Limb (tissue), 2 donors: ENCODE measurements around the gene TAS2R7.
"Not testable (repeated sequence)": the region's sequence is repeated elsewhere in the genome, so short reads cannot be mapped to it uniquely, and the experiment has no call there.

Experiments
- DNase-seq, 2 donors: peaks; one replicate each; pipeline ENCODE4 v3.0.0-alpha.2; 2016; ENCODE audit errors: extremely low spot score in 2 of 2

The TAS2R7 gene, protein sequence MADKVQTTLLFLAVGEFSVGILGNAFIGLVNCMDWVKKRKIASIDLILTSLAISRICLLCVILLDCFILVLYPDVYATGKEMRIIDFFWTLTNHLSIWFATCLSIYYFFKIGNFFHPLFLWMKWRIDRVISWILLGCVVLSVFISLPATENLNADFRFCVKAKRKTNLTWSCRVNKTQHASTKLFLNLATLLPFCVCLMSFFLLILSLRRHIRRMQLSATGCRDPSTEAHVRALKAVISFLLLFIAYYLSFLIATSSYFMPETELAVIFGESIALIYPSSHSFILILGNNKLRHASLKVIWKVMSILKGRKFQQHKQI

DNA sequence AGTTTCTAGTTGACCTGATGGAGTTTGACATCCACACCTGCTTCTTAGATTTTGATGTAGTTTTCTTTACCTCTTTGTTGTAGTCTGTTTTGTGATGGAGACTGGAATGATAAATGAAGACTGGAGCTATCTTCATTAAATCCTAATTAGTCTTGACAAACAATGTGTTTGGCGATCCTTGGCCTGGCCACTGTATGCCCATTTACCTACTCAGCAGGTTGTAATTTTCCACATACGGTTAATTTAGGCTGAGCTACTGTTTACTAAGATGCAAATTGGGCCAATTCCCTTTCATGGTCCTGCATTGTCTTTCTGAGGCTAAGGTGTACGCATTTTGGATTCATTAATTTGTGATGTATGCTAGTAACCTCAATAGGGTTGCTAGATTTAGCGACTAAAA is at the start of gene TAS2R7:
TSS of gene TAS2R7 (minus strand) at position 41 of the 400 bp plus-strand sequence. CDS start 57 bp downstream, outside the sequence.
- no peak for DNase-seq

DNA sequence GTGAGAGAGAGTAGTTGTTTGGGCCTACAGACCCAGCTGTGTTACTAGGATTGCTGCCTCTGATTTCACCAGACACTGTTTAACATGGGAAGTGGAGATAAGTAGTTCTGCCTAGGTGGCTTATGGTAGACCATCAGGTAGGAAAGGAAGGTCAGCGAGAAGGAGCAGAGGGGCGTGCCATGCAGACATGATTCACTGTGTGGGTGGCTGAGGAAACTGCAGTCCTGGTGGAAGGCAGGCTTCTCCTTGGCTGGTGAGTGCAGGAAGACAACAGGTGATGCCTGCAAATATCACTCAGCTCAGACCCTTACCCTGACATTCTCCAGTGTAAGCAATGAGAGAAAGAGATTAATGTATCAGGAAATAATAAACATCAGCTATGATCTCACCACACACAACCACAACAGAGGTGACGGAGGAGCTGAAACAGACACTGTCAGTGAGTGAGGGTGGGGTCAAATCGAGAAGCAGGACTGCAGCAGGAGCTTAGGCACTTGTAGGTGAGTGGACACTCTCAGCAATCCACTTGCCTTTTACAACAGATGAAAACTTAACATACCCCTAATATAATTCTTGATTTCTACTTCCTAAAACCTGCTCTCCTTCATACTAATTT is 48.9 kb upstream of the TAS2R7 start:
- no peak for DNase-seq

DNA sequence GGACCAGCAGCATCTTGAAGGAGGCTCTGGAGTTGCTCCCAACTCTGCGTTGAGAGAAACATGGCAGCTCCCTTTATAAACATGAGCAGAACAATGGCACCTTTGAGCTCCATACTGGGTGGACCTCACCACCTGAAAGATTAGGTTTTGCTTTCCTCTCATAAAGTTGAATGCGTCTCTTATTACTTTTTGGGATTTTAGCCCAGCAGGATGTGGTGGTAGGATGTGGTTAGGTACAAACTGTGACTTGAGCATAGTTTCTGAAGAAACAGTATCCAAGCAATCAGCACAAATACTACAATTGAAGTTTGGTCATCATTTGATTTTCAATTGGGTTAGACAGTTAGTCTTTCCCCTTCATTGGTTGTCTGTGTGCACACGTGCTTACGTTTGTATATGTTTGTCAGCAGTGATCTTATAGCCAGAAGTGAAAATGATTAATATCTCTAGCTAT is 47.0 kb upstream of the TAS2R7 start, which contains the start of gene PRR4:
TSS of gene PRR4 (minus strand) at position 51 of the 454 bp plus-strand sequence. CDS start at position 13, 38 bp downstream.
- DNase-seq = no peak

DNA sequence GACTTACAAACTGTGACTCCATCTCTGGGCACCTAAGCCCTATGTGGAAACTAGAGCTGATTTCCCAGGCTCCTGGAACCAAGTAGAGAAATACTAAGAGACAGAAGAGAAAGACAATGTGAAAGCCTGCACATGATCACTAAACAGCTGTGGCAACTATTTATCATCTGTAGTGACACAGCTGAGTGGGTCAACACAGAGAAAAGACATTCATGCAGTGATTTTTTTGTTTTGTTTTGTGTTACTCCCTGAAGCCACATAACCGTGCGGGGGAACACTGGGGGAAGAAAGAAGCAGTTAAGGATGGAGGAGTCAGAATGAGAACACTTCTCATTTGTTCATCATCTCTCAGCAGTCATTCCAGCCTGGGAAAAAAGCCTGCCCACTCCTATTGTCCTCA is 45.3 kb upstream of the TAS2R7 start:
- no peak for DNase-seq

DNA sequence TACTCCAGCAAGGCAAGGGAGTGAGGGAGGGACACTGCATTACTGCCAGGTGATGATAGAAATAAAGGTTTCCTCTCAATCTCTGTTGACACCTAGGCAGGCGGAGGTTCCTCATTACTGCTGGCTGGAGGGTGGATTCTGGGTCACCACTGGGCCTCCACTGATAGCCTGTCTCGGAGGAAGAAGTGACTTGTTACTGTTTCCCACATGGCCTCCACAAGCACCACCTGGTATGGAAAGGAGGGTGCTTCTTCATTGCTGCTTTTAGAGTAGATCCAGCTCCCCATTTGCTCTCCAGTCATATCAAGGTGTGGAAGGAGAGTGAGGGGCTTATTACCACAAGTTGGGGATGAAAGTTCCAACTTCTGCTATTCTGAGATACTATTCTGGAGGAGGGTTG is 40.4 kb upstream of the TAS2R7 start:
- DNase-seq = no peak

DNA sequence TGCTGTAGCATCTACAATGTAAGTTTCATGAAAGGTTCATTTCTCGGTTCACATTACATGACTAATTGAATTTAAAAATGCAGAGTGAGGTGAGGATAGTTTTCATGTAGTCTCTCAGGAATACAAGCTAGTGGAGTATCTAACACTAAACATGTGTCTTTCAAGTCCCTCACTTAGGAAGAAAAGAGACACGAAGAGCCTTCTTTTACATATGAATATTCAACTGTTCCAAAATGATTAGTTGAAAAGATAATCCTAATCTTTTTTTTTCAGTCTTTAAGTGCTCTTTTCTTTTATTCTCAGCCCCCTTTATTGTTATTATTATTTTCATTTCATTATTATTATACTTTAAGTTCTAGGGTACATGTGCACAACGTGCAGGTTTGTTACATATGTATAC is 36.0 kb upstream of the TAS2R7 start:
- no peak for DNase-seq

DNA sequence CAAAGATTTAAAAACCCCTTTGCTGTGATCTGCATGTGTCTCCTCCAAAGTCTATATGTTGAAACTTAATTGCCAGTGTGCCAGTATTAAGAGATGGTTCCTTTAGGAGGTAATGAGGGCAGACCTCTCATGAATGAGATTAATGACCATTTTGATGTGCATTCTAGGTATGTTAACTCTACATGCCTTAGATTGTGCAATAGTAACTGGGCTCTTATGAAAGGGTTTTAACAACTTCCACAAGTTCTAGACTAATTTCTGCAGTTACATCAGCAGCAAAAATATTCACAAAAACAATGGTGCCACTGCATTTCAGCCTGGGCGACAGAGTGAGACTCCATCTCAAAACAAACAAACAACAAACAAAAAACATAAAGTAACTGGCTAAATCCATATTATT is 27.6 kb upstream of the TAS2R7 start:
- no peak for DNase-seq

DNA sequence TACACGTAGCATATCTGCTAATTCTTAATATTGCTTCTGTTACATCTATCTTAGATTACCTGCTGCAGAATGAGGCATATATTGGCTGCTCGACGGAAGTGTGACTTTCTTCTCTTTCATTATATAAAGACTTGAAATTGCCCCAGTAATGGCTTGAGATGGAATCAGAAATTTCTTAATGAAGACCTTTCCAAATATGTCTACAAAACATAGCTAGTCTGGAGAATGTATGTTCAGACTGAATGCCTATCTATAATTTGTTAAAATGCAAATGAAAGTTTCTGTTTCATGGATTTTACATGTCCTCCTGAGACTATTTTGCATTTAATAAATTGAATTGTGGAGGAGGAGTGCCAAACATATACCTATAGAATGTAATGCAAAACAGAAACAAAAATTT is 23.8 kb upstream of the TAS2R7 start, which contains the start of gene TAS2R10:
TSS of gene TAS2R10 (minus strand) at position 101 of the 400 bp plus-strand sequence. CDS start at position 12, 89 bp downstream.
- no peak for DNase-seq

DNA sequence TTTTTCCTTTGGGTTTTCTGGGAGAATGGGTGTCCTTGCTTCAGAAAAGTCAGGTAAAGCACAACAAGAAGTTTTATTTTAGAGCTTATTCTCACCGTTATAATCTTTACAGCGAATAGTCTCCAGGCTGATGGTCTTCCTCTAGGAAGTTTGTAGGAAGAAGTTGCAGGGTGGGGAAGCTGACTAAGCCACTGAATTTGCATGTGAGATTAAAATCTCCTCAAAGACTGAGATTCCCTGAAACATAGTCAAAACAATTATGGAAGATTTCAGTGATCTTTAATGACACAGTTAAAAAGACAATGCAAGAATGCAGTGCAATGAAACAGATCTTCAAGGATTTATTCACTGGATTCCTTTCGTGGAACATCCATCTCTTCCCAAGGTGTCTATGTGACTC is 22.5 kb upstream of the TAS2R7 start:
- no peak for DNase-seq

DNA sequence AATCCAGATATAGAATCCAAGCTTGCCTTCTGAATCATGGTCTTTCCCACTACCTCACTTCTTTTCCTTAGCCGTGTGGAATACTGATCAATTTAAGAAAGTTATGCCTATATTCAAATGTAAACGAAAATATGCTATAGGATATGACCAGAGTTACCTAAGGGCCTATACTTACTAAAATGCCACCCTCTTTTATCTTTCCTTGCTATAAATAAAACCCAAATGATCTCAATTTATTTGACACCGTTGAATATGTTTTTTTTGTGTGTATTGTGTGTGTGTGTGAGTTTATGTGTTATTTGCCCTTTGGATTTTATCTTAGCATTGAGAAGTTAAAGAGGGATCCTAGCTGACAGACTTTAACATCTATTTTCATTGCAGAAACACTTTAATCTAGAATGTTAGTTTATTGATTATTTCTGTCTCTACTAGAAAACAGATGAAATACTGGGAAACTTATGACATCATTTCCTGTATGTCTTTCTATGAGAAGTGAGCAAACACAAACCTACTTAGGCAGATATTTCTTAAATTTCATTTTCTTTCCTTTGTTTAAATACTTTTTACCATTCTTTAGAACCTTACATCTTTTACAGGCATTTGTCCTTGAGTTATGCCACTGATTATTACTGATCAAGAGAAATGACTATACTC is 9.6 kb upstream of the TAS2R7 start:
- no peak for DNase-seq

DNA sequence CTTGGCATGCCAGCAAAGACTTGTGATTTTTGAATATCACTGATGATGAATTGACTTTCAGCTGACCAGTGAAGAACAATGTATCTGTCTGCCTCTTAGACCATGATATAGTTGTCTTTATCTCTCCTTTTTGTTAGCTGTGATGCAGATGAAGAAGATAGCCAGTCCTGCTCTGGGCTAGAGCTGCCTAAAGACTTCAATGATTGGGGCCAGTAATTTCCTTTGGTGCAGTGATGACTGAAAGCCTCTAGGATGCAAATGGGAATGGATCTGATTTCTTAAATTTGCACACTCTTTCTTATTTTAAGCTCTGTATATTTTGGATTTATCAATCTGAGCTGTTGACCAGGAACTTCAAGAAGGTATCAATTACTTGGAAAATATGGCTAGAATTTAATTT is 7.6 kb upstream of the TAS2R7 start, which contains the start of gene TAS2R9:
TSS of gene TAS2R9 (minus strand) at position 101 of the 400 bp plus-strand sequence. CDS start at position 8, 93 bp downstream.
- DNase-seq = no peak

DNA sequence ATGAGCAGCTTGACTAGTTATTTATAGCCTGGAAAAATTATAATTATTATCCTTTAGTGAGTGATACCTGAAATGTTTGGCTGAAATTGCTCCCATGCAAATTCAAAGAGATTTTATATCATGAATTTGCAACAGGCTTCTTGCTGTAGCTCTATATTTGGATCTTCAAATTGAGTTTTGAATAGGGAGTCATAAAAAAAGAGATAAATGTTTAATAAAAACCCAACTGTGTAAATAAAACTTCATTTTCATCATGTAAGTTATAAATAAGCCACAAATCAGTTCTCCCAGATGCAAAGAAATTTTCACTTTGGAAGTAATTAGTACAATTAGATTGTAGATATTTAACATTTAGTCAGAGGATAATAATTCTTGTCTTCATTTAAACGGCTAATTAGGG is 4.8 kb upstream of the TAS2R7 start, which contains the start of gene TAS2R8:
TSS of gene TAS2R8 (minus strand) at position 101 of the 400 bp plus-strand sequence. CDS start 306 bp downstream, outside the sequence.
- DNase-seq = no peak

DNA sequence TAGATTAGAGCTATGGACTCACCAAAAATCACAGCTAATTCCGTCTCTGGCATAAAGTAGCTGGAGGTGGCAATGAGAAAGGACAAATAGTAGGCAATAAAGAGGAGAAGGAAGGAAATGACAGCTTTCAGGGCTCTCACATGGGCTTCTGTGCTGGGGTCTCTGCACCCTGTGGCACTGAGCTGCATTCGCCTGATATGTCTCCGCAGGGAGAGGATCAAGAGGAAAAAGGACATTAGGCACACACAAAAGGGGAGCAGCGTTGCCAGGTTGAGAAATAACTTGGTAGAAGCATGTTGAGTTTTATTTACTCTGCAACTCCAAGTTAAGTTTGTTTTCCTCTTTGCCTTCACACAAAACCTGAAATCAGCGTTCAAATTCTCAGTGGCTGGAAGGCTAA is 686 bp downstream of the TAS2R7 start:
- no peak for DNase-seq

DNA sequence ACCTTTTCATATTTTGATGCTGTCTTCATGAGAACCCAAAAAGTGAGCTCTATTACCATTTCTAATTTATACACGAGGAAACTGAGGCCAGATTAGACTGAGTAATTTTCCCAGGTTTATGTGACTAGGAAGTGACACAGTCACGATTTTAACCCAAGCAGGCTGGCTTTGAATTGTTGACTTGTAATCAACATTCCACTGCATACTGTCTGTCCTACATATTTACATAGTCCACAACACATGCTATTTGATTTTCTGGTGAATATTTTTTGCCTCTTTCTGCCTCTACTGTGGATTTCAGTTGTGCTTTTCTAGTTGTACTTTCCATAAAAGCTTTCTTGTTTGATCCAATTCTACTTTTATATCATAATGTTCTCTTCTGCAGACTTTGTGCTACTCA is 8.2 kb downstream of the TAS2R7 start:
- DNase-seq = no peak

DNA sequence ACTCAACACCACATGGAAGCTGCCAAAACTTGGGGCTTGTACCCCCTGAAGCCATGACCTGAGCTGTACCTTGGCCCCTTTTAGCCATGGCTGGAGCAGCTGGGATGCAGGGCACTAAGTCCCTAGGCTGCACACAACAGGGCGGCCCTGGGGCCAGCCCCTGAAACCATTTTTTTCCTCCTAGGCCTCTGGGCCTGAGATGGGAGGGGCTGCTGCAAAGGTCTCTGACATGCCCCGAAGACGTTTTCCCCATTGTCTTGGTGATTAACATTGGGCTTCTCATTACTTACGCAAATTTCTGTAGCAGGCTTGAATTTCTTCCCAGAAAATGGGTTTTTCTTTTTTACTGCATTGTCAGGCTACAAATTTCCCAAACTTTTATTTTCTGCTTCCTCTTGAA is 10.7 kb downstream of the TAS2R7 start:
- DNase-seq = not testable (repeated sequence)

DNA sequence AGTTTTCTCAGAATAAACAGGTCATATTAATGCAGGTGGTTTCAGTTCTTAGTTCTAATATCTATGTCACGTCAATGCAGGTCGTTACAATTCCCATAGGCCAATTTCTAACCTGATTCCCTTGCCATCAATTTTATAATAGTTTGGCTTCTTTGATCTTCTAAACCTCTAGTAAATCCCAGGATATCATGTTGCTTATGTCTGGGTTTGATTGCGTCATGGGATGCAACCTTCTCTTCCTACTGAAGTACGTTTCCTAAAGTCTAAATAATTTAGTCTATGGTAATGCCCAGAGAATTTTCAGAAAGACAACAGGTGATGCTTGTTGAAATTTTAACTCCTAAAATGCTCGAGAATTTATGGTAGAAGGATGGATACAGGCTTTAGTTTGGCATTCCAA is 19.2 kb downstream of the TAS2R7 start:
- DNase-seq = no peak

DNA sequence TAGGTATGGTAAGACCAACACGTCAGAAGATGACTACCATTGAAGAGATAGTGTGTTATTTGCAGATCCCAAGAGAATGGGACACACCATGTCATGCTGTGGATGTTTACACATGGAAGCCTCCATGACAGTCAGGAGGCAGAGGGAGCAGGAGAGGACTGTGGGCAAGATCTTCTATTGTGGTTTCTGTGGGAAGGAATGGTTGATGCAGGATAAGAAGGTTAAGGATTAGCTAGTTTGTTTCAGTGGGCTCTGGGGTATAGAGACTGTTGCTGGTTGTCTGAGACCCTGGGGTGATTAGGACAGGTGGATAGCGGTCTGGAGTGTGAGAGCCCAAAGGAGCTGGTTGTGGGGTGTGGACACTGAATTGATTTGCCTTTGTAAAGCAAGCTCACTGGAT is 23.3 kb downstream of the TAS2R7 start:
- DNase-seq = no peak

DNA sequence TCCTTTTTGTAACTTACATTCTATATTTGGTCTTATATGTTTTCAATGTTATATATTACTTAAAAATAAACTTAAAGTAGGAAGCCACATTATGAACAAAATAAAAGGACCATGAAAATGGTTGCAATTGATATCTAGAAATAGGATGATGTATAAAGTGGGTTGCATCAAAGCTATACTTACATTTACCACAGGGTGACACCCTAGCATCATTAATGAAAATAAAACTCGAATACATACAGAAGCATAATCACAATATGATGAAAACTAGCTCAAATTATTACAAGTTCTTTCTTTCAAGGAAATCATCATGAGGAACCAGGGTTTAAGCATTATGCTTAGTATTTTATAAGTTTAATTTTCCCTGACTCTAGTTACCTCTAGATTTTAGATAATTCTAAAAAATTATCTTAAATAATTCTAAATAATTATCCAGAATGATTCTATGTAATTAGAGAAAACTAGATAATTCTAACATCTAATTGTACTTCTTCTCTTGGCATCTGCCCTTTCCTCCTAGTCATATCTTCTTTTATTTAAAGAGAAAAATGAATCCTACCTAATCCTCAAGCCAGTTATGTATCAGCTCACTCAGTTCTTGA is 31.2 kb downstream of the TAS2R7 start:
- DNase-seq = peak in 1 of 2 donors; percentile 51

DNA sequence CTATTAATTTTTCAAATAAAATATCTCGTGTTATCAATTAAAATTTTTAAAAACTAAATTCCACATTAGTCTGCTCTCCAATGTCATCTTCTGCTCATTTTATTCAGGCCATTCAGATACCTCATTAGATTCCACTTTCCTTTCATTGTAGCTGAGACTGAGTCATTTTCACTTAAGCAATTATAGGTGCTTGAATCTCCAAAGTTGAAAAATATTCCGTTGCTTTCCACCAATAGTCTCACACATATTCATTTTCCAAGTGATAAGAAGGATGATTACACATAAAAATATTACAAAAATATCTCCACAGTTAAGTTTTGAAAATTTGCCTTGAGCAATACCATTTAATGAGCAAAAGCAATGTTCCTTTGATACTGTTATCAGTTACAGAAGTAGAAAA is 42.8 kb downstream of the TAS2R7 start:
- no peak for DNase-seq

DNA sequence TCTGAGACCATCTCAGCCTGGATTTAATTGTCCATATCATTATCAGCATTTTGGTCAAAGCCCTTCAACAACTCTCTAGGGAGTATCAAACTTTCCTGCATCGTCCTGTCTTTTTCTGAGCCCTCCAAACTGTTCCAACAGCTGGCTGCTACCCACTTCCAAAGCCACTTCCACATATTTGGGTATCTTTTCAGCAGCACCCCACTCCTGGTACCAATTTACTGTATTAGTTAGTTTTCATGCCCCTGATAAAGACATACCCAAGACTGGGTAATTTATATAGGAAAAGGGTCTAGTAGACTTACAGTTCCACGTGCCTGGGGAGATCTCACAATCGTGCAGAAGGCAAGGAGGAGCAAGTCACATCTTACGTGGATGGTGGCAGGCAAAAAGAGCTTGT is 46.2 kb downstream of the TAS2R7 start:
- no peak for DNase-seq

DNA sequence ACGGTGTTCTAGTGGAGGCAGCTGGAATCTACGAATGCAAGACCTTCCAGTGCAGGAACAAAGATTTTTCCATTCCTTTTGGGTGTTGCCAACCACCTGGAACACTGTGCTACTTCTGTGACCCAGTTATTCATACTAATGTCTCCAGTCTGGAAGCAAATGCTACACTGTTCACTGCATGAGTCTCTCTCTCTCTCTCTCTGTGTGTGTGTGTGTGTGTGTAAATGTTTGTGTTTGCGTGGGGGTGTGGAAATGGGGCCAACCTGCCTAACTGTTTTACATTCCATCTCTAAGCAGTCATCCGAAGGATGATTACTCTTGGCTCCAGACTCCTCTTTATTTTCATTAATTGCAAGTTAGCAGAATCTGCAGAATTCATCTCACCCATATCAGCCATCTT is 49.4 kb downstream of the TAS2R7 start:
- DNase-seq = no peak
